ENCODE data around the gene CENPVL3. TPM values are rescaled to one million over a fixed set of nuclear protein-coding genes. Genes with fewer than 3 reads are reported as not detected.
"Not testable (repeated sequence)": the region's sequence is repeated elsewhere in the genome, so short reads cannot be mapped to it uniquely, and the experiment has no call there.

The CENPVL3 gene
- total RNA-seq (not detected), polyA plus RNA-seq (not detected), total RNA-seq (0 to 0.17 (median 0) reads per million in 6 experiments)

DNA sequence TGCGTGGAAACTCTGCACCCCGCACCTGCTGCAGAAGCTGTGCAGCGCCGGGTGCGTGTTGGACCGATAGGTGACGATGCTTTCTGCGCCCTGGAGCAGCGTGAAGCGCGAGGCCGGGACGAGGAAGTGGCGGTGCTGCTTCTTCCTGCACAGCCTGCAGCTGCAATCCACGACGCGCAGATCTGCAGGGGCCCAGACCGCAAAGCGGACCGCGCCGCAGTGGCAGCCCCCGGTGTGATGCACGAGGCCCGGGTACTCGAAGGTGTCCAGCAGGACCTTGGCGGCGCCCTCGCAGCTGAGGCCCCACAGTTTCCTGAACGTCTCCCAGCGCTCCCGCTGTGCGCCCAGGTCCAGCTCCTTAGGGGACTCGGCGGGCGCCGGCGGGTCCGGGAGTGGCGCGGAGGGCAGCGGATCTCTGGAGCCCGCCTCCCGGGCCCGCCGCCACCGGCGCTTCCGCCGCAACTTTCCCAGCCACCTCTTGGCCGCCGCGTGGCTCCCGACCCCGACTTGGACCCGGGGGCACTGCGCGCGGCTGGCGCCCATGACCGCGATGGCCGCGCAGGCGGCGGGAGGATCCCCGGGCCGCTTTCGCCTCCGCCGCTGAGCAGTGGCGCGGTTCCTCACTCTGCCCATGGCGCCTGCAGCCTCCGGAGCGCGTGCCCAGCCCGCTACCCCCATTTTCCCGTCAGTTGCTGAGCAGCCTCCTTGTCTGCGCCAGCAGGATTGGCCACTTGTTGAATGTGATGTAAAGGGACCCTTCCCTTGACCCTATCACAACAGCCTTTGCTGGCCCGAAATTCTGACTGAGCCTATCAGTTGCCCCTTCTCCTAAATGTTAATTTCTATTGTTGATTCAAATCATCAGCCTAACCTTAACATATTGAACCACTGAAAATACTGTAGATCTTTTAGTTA lies at the start of gene CENPVL3:
Gene CENPVL3 (minus strand): TSS at position 672 of the 915 bp plus-strand sequence. CDS start 39 bp downstream, at position 633.
- POLR2A ChIA-PET, ATAC-seq, DNase-seq, H3K36me3 Mint-ChIP-seq, H3K9me3 Mint-ChIP-seq, H3K4me1 Mint-ChIP-seq, H3K27ac Mint-ChIP-seq: not testable (repeated sequence)
- H3K27me3 Mint-ChIP-seq: peaks cover 35 to 72% (median 46%) of the 10 kb centered on the region in 5 donors
- peak within 1 kb of the TSS in 8 of 10 donors; percentile 33 to 76 (median 55) for H3K4me3 Mint-ChIP-seq

DNA sequence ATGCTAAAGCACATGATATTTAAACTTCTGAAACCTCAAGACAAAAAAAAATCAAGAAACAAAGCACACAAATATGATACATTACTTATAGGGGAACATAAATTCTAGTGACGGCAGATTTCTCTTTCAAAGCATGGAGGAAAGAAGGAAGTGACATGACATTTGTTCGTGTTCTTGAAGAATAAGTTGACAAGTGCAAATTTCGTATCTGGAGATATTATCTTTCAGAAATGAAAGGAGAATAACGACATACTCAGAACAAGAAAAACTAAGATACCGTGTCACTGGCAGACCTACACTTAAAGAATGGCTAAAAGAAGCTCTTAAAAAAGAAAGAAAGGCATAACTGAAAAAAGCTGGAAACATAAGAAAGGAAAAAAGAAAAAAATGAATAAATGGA lies 47.3 kb upstream of the CENPVL3 start:
- no peaks in the 10 kb centered on the region for H3K36me3 Mint-ChIP-seq
- POLR2A ChIA-PET: no interaction called here
- peaks cover 0 to 3% (median 0%) of the 10 kb centered on the region in 5 donors for H3K27me3 Mint-ChIP-seq
- no peak for ATAC-seq
- H3K27ac Mint-ChIP-seq: no peak overlapping the region
- H3K4me3 Mint-ChIP-seq: no peak overlapping the region
- H3K9me3 Mint-ChIP-seq: no peaks in the 10 kb centered on the region
- peaks cover 0 to 2% (median under 1%) of the 10 kb centered on the region in 4 donors for H3K4me1 Mint-ChIP-seq
- no peak for DNase-seq

DNA sequence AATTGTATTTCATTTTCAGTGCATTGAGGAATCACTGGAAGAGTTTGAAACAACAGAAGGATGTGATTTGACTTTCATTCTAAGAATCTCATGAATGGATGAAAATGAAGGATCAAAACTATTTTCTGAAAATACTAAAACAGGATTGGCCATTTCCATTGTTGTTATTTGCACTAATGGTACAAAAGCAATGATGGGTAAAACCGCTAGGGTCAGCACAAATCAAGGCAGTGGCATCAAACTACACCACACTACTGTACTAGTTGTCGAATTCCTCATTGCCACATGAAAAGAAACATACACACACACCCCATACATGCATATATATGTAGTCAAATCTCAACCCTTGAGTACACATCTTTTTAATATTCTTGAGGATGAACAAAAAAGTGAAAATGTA lies 24.7 kb upstream of the CENPVL3 start:
- no peak overlapping the region for H3K4me3 Mint-ChIP-seq
- no peak for ATAC-seq
- no peaks in the 10 kb centered on the region for H3K9me3 Mint-ChIP-seq
- H3K4me1 Mint-ChIP-seq: peaks cover 0 to 2% (median under 1%) of the 10 kb centered on the region in 4 donors
- peaks cover 4 to 36% (median 11%) of the 10 kb centered on the region in 5 donors for H3K27me3 Mint-ChIP-seq
- no peak overlapping the region for H3K27ac Mint-ChIP-seq
- POLR2A ChIA-PET: no interaction called here
- no peaks in the 10 kb centered on the region for H3K36me3 Mint-ChIP-seq
- DNase-seq: no peak

DNA sequence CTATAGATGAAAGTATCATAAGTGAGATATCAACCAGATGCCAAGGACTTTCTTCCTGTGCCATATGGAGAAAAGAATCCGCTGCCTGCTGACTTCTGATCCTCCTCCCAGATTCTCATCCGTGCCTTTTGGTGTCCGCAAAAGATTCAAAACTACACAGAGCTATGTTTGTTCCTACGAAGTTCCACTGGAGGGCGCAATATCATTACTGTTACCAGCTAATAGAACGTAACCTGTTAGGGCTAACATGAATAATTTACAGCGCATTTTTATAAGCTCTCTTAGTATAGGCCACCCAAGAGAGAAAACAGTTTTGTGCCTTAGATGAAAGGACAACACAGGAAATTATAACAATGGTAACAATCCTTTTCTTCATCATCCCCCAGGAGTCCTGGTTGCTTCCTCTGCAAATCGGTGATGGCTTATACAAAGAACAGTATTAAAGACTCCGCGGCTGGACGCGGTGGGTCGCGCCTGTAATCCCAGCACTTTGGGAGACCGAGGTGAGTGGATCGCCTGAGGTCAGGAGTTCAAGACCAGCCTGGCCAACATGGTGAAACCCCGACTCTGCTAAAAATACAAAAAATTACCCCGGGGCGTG lies 22.8 kb upstream of the CENPVL3 start:
- H3K27ac Mint-ChIP-seq: no peak overlapping the region
- no peak overlapping the region for H3K4me3 Mint-ChIP-seq
- POLR2A ChIA-PET: no interaction called here
- H3K27me3 Mint-ChIP-seq: peaks cover 7 to 48% (median 12%) of the 10 kb centered on the region in 5 donors
- peaks cover 0 to 2% (median under 1%) of the 10 kb centered on the region in 4 donors for H3K4me1 Mint-ChIP-seq
- no peaks in the 10 kb centered on the region for H3K9me3 Mint-ChIP-seq
- peak in 4 of 10 donors; percentile 0 to 21 (median 11) for DNase-seq
- H3K36me3 Mint-ChIP-seq: no peaks in the 10 kb centered on the region
- ATAC-seq: peak in 1 of 2 donors; percentile 47

DNA sequence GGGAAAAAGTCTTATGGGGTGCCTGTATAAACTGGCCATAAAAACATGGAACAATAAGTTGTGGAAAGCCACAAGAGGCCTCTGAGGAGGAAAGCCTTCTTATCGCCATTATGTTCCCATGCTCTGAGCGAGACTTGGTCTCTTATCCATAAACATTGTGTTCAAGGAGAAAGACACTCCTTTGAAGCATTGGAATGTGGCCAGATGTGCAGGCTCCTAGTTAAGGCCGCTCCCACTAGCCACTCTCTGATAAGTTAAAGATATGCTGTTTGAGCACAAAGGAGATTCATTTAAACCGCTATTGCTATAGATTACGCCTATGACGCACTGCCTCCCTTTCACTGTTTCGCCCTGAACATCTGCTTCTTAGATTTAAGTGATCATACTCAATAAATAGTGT lies 17.8 kb upstream of the CENPVL3 start:
- H3K9me3 Mint-ChIP-seq, H3K4me3 Mint-ChIP-seq, H3K27ac Mint-ChIP-seq, H3K36me3 Mint-ChIP-seq, DNase-seq, POLR2A ChIA-PET, H3K4me1 Mint-ChIP-seq, ATAC-seq: not testable (repeated sequence)
- H3K27me3 Mint-ChIP-seq: peaks cover 7 to 49% (median 11%) of the 10 kb centered on the region in 5 donors

- Mint-ChIP-seq H3K27me3 (peaks cover 24 to 59% (median 31%) of the 10 kb centered on the region in 5 donors), H3K4me3 (no peak overlapping the region), H3K4me1 (peaks cover 0 to 6% (median 3%) of the 10 kb centered on the region in 4 donors), H3K9me3 (no peaks in the 10 kb centered on the region), H3K36me3 (no peaks in the 10 kb centered on the region), H3K27ac (no peak overlapping the region)
- peak in 3 of 10 donors; percentile 7 to 33 (median 17) for DNase-seq
- POLR2A ChIA-PET: no interaction called here
- ATAC-seq: no peak
Observed at GRCh38 chrX:51614353-51615012, 4.2 kb downstream of the CENPVL3 start.

DNA sequence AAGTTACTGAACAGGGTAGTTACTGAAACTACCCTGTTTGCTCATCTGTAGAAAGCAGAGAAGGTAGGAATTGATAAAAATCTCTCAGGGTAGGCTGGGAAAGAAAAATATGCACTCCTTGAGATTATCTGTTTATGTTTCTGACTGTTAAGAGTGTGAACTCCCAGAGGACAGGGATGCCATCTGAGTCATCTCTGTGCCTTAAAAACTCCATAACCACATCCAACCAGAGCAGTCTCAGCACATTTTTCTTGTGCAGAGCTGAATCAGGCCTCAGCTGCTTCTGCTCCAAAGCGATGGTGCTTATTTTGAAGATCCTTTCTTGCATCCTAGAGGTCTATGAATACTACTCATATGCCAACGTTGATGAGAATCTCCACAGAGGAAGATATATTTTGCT lies 9.9 kb downstream of the CENPVL3 start:
- ATAC-seq (no peak), DNase-seq (no peak)
- no peaks in the 10 kb centered on the region for H3K36me3 Mint-ChIP-seq
- POLR2A ChIA-PET: no interaction called here
- no peak overlapping the region for H3K4me3 Mint-ChIP-seq
- peaks cover 5 to 23% (median 6%) of the 10 kb centered on the region in 5 donors for H3K27me3 Mint-ChIP-seq
- no peak overlapping the region for H3K27ac Mint-ChIP-seq
- H3K4me1 Mint-ChIP-seq: peaks cover 0 to 4% (median 0%) of the 10 kb centered on the region in 4 donors
- H3K9me3 Mint-ChIP-seq: no peaks in the 10 kb centered on the region

DNA sequence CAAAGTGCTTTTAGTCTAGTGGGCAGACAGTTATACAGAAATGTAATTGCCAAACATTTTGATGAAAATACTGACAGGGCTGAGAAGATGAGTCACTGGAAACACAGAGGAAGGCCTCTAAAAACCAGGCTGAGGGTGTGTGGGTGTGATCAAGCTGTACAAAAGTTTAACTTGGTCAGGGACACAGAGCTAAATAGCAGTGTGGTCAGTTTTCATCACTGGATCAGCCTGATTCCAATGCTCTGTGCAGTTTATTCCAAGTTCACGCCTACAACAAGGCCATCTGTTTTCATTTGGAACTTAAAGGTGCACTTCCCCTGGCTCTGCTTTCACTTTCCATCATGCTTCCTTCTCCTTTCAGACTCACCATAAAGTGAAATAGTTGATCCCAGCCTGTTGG lies 10.6 kb downstream of the CENPVL3 start:
- Mint-ChIP-seq H3K4me3 (no peak overlapping the region), H3K27me3 (peaks cover 5 to 17% (median 5%) of the 10 kb centered on the region in 5 donors), H3K27ac (no peak overlapping the region), H3K36me3 (no peaks in the 10 kb centered on the region), H3K9me3 (no peaks in the 10 kb centered on the region), H3K4me1 (peaks cover 0 to 4% (median 0%) of the 10 kb centered on the region in 4 donors)
- POLR2A ChIA-PET: no interaction called here
- DNase-seq (no peak), ATAC-seq (no peak)

- Mint-ChIP-seq H3K4me3 (no peak overlapping the region), H3K4me1 (peaks cover 0 to 4% (median 0%) of the 10 kb centered on the region in 4 donors), H3K36me3 (no peaks in the 10 kb centered on the region), H3K27me3 (peaks cover 0 to 6% (median 2%) of the 10 kb centered on the region in 5 donors), H3K27ac (no peak overlapping the region), H3K9me3 (no peaks in the 10 kb centered on the region)
- POLR2A ChIA-PET: no interaction called here
- DNase-seq (no peak), ATAC-seq (no peak)
Observed at GRCh38 chrX:51606446-51606845, 12.3 kb downstream of the CENPVL3 start.

DNA sequence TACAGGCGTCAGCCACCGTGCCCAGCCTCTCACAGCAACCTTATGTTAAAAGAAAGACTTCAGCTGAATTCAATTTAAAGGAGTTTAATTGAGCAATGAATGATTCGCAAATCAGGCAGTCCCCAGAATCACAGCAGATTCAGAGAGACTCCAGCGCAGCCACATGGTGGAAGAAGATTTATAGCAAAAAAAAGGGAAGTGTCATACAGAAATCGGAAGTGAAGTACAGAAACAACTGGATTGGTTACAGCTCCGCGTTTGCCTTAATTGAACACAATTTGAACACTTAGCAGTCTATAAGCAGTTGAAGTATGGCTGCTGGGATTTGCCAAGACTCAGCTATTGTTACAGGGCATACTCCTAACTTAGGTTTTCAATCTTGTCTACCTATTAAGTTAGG lies 19.8 kb downstream of the CENPVL3 start:
- DNase-seq (no peak), ATAC-seq (no peak)
- Mint-ChIP-seq H3K4me3 (no peak overlapping the region), H3K36me3 (no peaks in the 10 kb centered on the region), H3K27me3 (peaks cover 5 to 28% (median 12%) of the 10 kb centered on the region in 5 donors), H3K4me1 (peaks cover 0 to 1% (median 0%) of the 10 kb centered on the region in 4 donors), H3K27ac (no peak overlapping the region), H3K9me3 (no peaks in the 10 kb centered on the region)
- POLR2A ChIA-PET: no interaction called here

DNA sequence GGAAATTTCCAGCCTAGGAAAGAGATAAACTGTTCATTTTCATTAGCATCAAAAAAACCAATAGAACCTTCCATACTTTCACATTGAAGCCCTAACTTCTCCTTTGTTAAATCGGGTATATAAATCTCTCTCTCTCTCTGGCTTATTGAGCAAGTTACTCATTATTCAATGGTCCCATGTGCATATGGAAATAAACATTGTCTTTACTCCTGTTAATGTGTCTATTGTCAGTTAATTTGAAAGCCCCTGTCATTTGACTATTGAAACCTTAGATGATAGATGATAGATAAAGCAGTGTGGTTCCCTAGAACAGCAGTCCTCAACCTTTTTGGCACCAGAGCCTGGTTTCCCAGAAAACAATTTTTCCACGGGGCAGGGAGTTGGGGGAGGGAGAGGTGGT lies 46.8 kb downstream of the CENPVL3 start:
- ATAC-seq (no peak), DNase-seq (no peak)
- H3K4me1 Mint-ChIP-seq: no peaks in the 10 kb centered on the region
- POLR2A ChIA-PET: no interaction called here
- H3K27ac Mint-ChIP-seq: no peak overlapping the region
- no peak overlapping the region for H3K4me3 Mint-ChIP-seq
- peaks cover 0 to 2% (median 0%) of the 10 kb centered on the region in 3 donors for H3K36me3 Mint-ChIP-seq
- H3K27me3 Mint-ChIP-seq: peaks cover 0 to 11% (median 1%) of the 10 kb centered on the region in 5 donors
- no peaks in the 10 kb centered on the region for H3K9me3 Mint-ChIP-seq

- H3K27me3 Mint-ChIP-seq: peaks cover 0 to 2% (median 0%) of the 10 kb centered on the region in 5 donors
- no peak overlapping the region for H3K27ac Mint-ChIP-seq
- H3K9me3 Mint-ChIP-seq: no peaks in the 10 kb centered on the region
- H3K4me1 Mint-ChIP-seq: no peaks in the 10 kb centered on the region
- H3K4me3 Mint-ChIP-seq: no peak overlapping the region
- DNase-seq: no peak
- peaks cover 0 to 2% (median 0%) of the 10 kb centered on the region in 3 donors for H3K36me3 Mint-ChIP-seq
- POLR2A ChIA-PET: no interaction called here
- ATAC-seq: no peak
Observed at GRCh38 chrX:51569561-51569960, 49.2 kb downstream of the CENPVL3 start.

- Mint-ChIP-seq H3K36me3 (peaks cover 0 to 2% (median 0%) of the 10 kb centered on the region in 3 donors), H3K9me3 (peaks cover 0 to 2% (median 0%) of the 10 kb centered on the region in 9 donors), H3K4me1 (no peaks in the 10 kb centered on the region), H3K4me3 (no peak overlapping the region), H3K27me3 (no peaks in the 10 kb centered on the region), H3K27ac (no peak overlapping the region)
- ATAC-seq: no peak
- POLR2A ChIA-PET: no interaction called here
- no peak for DNase-seq
Observed at GRCh38 chrX:51568586-51568985, 50.1 kb downstream of the CENPVL3 start.
